T follicular helper cell (primary cell): ENCODE data around the gene LRRC2.
"Not testable (repeated sequence)": the region's sequence is repeated elsewhere in the genome, so short reads cannot be mapped to it uniquely, and the experiment has no call there.

ENCODE experiments used
- DNase-seq: peaks from one replicate; pipeline ENCODE4 v3.0.0-alpha.2; 2020; ENCODE audit warnings: low read depth

The LRRC2 gene

DNA sequence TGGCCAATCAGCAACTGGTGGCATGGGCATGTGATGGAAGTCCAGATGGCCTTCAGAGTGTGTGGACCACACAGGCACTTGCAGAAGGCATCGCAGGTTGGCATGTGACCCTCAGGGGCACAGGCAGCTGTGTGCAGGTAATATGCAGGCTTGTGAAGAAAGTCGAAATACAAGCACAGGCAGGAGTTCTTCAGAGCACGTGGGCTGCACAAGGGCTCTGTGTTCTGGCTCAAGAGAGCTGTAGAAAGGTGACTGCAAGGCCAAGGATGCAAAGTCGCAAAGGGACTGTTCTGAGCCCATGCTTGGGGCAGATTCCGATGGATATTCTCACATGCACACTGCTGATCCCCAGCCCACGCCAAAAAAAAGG is 8.3 kb downstream of the LRRC2 start:
- DNase-seq: no peak

DNA sequence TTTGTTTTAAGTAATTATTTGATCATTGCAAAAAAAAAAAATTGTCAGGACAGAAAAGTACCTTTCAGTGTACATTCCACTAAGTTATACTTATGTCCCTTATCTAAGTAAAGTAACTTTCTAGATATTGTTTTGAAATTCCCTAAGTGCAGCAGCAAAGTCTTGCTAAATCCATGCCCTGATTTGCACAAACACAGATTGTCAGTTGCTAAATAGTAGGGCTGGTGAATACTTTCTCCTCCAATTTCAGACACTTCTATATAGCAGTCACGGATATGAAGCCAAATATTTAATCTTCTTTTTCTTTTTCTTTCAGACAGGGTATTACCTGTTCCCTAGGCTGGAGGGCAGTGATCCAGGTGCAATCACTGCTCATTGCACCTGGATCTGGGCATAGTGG is 12.9 kb downstream of the LRRC2 start:
- no peak for DNase-seq

DNA sequence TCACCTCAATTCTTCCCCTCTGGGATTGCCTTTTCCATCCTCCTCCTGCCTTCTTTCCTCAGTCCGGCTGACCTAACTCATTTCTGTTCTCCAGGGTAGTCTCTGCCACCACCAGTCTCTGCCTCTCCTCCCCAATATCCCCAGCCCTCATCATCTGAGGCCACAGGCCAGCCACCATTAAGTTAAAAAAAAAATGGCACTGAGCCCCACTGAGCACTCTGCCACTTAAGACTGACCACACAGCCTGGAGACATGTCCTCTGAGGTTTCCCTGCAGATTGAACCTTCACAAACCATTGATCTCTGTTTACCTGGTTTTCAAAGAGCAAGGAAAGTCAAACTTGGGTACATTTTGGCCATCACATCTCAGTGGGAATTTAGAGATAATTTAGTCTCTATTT is 13.6 kb downstream of the LRRC2 start:
- DNase-seq: no peak

DNA sequence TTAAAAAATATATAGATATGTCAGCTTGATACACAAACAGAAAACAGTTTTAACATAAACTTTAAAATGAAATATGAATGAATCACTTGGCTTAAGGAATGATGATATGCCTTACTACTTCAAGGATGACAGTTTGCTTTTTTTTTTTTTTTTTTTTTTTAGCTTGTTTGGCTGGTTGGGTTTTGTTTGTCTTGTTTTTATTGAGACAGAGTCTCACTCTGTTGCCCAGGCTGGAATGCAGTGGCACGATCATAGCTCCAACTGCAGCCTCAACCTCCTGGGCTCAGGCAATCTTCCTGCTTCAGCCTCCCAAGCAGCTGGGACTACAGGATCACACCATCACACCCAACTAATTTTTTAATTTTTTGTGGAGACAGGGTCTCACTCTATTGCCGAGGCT is 14.5 kb downstream of the LRRC2 start:
- DNase-seq: no peak

DNA sequence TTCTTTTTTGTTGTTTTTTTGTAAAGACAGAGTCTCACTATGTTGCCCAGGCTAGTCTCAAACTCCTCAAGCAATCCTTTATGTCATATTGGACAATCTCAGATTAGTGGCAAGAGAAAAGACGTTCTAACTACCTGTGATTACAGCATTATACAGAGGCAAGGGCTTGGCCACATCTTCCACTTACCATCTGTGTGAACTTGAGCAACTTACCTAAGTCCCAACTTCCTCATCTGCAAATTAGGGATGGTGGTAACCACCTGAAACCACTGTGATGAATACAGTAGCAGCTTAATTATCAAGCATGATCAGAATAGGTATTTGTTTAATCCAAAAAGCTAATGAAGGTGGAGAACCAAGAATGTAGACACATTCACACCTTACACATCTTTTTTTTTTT is 16.1 kb downstream of the LRRC2 start:
- DNase-seq: no peak

DNA sequence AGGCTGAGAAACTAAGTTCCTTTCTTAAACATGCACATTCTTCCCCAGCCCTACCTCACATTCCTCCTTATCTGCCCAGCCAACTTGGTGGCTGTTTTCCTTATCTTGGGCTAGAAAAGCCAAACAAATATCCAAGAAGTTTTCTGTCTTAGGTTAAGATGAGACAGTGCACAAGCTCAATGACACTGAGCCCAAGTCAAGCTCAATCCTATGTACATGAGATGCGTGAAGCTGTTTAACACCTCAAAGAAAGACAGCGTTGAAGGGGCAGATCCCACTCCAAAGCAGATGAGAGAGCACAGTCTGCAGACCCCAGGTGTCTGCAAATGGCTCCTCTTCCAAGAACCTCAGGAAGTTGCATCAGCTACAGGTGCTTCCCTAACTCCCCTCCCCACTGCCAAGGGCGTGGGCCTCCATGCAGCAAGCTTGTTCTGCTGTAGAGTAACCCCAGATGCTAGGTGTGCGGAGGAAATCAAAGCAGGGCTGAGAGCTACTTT is 16.6 kb downstream of the LRRC2 start:
- DNase-seq: no peak

DNA sequence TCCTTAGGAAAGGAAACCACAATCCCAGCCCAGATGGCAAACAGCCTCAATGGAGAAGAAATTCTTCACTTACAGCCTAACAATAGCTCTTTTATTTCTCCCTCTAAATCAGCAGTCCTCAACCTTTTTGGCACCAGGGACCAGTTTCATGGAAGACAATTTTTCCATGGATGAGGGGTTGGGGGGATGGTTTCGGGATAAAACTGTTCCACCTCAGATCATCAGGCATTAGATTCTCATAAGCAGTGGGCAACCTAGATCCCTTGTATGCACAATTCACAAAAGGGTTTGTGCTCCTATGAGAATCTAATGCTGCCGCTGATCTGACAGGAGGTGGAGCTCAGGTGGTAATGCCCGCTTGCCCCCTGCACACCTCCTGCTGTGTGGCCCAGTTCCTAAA is 17.5 kb downstream of the LRRC2 start:
- not testable (repeated sequence) for DNase-seq

DNA sequence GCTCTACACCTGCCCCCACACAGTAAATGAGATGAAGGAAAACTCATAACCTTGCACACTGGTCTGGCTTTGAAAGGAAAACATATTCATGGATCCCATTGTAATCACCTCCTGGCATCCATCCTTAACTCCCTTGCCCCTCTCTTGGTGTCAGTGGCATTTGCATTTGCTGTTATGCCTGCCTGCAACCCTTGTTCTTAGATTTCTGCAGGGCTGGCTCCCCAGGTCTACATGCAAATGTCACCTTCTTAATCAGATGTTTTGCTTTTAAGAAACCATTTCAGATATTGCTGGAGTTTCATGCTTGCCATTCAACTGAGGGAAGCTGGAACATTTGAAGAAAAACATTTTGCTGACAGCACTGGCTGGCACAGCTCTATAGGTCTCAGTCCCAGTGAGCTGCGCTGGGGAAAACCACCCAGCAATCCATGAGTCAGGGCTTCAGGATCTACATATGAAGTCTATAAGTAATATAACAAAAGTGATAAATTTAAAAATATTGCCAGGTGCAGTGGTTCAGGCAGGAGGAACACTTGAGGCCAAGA is 19.1 kb downstream of the LRRC2 start:
- no peak for DNase-seq

DNA sequence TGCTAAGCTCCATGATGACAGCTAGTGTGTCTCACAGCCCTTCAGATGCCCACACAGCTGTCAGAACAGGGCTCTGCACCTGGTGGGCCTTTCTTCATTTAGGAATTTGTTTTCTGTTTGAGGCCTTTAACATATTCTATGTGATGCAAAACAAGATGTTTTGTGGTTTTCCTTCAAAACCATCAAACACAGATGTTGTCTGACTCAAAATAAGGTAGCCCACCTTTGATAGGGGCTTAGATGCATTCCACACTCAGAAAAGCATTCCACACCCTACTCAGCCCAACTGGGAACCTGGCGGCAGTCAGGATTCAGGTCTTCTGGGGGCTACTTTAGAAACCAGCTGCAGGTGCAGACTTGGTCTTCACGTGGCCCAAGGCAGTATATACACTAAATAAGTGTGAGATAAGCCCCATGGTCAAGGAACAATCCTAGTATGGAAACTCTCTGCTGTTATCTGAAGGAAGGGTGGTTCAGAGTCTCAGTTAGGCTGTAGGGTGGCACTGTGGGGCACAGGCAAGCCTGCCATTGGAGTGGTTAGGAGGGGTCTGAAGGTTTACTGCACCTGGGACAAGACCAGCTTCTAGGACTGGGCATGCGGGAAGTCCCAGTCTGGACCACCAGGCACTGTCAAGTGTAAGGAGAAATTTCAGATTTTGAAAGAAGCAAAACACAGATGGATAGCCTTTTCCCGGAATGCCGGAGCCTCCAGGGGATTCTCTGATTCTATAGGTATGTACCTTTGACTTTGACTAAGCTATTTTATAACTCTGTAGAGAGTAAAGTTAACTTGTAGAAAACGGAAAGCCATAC is 20.1 kb downstream of the LRRC2 start:
- no peak for DNase-seq

DNA sequence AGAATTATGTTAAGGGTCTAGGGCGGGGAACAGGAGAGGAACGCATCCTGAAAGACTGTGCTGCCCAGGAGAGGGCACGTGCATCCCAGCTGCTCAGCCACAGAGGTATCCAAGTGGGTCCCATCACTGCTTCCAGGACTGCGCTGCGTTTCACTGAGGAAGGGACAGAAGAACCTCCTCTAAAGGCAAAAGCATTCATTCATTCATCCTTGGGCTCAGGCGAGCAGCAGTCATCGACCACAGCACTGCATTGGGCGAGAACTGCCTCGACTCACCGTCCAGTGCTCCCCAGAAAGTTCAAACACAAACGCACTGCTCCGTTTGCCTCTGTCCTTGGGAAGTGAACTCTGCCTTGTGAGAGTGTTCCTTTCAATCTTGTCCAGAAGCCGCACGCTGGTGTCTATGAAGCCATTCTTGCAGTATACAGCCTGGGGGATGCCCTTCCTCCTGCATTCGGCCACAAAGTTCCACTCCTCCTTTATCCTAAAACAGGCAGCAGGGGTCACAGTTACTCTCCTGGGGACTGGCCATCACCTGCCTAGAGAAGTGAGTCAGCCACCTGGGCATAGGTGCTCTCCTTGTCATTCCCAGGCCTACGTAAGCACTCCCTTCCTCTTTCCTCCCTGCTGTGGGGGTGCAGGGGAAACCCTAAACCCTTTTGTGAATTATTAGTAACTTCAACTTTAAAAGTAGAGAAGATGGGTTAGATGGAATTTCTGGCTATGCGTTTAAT is 21.2 kb downstream of the LRRC2 start:
- DNase-seq: no peak

DNA sequence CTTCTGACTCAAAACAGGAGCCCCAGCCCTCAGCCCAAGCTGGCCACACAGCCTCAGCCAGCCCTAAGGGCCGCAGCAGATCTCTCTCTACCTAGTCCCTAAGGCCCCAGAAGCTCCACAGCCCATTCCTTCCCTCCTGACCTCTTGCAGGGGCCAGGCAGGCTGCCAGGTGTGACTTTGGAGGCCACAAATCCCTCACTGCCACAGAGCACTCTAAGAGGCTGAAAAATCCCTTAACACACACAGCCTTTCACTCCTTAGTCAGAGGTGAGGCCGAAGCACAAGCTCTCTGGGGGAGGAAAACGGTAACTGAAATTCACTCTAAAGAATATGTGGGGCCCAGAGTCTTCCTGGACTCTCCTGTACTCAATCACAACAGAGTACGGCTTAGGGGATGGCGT is 23.3 kb downstream of the LRRC2 start:
- DNase-seq: no peak

DNA sequence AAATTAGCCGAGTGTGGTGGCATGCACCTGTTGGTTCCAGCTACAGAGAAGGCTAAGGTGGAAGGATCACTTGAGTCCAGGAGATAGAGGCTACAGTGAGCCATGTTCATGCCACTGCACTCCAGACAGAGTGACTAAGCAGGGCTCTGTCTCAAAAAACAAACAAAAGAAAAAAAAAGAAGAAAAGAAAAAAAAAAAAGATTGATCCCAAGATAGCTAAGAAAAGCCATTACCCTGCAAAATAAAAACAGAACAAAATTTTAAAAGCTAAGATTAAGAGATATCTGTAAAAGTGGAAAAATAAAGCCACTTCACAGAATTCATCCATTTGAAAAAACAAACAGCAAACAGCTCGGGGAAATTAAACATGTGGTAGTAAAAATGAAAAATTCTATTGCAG is 23.8 kb downstream of the LRRC2 start:
- DNase-seq: no peak

DNA sequence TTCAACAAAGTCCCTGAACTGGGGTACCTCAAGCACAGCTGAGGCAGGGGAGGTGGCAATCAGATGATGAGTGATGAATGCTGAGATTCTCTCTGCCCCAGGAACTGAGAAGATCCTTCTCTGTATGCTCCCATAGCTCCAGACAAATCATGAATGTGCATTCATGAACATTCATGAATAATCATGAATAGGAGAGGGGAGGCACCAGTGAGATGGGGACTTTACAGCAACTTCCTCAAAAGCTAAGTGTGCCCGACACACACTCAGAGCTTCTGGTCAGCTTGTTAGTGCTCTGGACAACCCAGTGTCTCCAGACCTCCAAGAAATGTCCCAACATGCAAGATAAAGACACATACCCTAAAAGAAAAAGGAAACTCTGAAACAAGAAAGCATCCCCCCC is 24.3 kb downstream of the LRRC2 start:
- DNase-seq: no peak

DNA sequence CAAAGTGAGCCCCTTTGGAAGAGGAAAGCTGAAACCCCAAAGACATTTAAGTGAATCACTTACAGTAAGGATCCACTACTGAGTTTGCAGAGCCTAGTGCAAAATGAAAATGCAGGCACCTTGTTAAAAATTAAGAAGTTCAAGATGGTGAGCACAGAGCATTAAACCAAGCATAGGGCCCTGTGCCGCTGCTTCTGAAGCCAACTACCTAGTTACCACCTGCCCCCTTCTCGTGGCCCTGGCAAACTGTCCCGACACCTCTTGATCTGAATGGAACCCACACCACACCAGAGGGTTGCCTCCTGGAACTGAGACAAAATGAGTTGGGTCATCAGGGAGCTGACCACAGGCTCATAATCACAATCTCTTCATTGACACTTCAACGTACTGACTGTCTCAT is 25.6 kb downstream of the LRRC2 start:
- no peak for DNase-seq

DNA sequence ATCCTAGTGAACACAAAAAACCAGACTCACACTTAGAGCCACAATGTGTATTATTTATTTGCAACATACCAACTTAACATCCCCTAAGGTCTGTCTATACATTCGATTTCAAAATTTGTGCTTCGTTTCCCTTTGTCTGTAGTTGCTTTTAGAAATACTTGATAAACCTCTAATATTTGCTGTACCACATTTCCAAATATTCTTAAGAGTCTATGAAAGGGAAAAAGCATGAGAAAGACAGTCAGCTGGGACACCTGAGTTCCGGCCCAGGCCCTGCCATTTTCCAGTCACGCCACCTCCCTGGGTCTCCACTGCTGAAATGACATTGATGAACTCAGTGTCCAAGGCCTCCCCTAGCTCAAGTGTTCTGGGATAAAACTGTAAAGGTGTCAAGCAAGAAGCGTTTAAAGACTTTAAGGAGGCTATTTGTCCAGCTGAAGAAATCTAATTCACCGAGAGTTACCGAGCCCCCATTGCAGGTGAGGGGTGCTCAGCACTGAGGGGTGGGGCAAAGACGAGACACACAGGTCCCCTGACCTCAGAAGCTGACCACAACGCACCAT is 26.6 kb downstream of the LRRC2 start:
- no peak for DNase-seq

DNA sequence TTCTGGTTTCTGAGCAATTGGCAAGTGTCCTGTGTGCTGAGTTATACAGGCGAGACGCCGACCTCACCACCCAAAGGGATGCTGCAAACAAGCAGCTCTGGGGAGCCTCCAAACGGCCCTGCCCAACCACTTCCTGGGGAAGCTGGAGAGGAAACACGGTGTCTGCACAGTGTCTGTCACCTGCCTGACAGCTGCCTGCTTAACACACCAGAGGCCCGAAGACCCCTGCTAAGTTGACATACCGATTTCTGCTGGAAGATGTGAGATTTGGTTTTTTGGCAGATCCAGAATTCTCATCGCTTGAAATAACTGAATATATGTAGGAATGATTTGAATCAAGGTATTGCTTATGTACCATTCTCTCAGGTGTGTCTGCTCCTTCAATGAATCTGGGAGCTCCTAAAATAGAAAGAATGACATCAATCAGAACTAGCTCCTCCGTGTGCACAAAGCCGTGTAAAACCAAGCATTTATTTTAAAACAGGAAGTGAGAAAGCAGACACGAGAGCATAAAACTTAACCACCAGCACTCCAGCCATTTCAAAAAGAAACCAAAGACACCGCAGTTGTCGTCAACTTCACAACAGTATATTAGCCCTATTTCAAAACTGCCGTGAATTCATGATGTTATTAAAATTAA is 27.2 kb downstream of the LRRC2 start:
- DNase-seq: peak; percentile 83

DNA sequence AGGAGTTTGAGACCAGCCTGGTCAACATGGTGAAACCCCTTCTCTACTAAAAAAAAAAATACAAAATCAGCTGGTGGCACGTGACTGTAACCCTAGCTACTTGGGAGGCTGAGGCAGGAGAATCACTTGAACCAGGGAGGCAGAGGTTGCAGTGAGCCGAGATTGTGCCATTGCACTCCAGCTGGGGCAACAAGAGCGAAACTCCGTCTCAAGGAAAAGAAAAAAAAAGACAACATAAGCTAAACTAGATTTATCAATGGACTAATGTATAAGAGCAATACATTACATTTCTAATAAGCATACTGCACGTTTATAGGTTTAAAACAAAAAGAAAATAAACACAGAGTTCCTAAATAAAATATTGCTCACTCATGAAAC is 27.7 kb downstream of the LRRC2 start:
- not testable (repeated sequence) for DNase-seq

DNA sequence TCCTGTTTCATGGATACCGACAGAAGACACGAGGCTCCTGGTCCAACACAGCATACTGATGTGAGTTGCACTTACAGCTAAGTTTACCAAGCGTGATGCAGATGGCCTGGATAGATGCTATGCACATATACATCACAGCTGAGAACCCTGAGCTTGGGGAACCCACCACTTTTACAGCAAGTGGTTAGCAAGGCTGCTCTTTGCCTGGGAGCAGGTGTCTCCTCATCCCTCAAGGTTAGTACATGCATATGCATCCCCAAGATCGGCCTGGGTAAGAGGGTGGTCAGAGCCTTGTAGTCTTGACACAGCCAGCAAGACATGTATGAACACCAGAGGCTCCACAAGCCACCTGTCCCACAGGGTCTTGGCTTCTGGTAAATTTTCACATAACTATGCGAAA is 28.3 kb downstream of the LRRC2 start:
- DNase-seq: no peak

DNA sequence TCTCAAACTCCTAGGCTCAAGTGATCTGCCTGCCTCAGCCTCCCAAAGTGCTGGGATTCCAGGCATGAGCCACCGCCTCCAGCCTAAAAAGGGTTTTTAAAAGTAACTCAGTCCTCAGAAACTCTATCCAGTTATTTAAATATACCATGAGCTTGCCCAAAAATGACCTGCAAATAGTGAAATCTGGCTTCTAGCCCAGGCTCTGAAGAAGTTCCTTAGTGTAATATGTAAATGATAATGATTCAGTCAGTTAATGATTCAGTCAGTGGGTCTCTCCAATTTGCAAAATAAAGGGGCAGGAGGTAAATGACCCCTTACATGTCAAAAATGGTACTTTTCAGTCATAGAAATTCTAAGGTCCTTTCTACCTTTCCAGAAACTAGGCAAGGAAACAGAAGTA is 28.8 kb downstream of the LRRC2 start:
- DNase-seq: no peak

DNA sequence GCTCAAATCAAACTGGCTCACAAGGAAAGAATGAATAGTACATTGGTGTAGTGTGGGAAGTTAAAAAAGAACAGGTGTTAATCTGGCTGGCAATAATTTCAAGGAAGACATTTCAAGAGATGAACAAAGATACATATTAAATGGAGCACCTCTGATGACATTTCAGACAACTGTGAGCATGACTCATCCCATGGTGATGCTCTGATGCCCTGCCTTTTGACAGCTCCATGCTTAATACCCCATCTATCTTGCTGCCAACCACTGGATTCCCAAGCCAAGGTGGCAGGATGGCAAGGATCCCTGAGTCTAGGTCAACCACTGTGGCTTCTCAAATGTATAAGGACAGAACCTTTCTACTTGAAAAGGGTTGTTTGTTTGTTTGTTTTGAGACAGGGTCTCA is 29.3 kb downstream of the LRRC2 start:
- DNase-seq: no peak

DNA sequence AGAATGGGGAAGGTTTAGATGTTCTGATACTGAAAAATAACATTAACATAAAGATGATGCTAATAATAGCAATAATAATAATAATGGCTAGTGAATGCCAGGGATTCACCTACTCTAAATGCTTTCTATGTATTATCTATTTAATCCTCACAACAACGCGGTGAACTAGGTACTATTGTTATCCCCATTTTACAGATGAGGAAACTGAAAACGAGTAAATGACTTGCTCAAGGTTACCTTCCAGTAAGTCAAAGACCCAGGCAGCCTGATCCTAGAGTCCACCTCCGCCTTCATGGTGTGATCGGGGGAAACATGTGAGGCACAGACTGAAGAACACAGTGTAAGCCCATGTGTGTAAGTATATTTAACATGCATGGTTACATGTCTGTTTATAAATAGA is 30.4 kb downstream of the LRRC2 start:
- no peak for DNase-seq

DNA sequence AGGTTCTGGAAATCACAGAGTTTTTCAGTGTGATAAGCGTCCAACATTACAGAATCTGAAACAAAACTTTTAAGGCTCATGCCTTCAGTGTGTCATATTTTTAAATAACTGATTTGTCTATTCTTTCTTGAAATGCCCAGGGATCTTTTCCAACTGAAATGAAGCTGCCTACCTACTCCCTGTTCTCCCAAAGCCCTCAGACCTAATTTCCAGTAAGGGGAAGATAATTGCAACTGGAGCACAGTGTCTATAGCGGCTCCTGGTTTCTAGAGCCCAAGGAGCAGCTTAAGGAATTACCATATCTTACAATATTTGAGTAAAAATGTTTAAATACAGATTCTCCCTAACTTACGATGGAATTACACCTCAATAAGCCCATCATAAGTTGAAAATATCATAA is 33.0 kb downstream of the LRRC2 start:
- no peak for DNase-seq
